ENCODE data around the gene TSPAN19.

DNA sequence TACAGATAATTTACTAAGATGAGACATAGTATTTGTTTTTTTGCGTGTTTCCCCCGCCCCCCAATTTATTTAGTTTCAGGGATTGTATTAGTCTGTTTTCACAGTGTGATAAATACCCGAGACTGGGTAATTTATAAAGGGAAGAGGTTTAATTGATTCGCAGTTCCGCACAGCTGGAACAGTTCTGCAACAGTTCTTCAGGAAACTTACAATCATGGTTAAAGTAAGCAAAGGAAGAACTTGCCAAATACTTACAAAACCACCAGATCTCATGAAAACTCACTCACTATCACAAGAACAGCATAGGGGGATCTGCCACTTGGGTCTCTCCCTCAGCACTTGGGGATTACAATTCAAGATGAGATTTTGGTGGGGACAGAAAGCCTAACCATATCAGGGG lies 49.0 kb upstream of the TSPAN19 start:
- TF ChIP-seq SNAI2 (CRISPR knock-in tag; IDR thresholded peaks at IDR 0.05) (no peak), RARB (CRISPR knock-in tag; IDR thresholded peaks at IDR 0.05) (no peak), ISL1 (CRISPR knock-in tag; IDR thresholded peaks at IDR 0.05) (no peak)
- TF ChIP-seq, protein P1, sequence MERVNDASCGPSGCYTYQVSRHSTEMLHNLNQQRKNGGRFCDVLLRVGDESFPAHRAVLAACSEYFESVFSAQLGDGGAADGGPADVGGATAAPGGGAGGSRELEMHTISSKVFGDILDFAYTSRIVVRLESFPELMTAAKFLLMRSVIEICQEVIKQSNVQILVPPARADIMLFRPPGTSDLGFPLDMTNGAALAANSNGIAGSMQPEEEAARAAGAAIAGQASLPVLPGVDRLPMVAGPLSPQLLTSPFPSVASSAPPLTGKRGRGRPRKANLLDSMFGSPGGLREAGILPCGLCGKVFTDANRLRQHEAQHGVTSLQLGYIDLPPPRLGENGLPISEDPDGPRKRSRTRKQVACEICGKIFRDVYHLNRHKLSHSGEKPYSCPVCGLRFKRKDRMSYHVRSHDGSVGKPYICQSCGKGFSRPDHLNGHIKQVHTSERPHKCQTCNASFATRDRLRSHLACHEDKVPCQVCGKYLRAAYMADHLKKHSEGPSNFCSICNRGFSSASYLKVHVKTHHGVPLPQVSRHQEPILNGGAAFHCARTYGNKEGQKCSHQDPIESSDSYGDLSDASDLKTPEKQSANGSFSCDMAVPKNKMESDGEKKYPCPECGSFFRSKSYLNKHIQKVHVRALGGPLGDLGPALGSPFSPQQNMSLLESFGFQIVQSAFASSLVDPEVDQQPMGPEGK (CRISPR knock-in tag; IDR thresholded peaks at IDR 0.05; ENCODE audit: borderline replicate concordance) = no peak

All from SK-N-SH treated with all-trans-retinoic acid at 6 μM for 48 hours (cell line).